Neural cell (in vitro differentiated cells): ENCODE data around the gene LRRC1. TPM values are rescaled to one million over a fixed set of nuclear protein-coding genes. Genes with fewer than 3 reads are reported as not detected.

Source experiments
- H2AFZ ChIP-seq: fragments of 200-600, 300-800 bp; sonication (generic), shearing (Covaris generic); 2 replicates; pipeline ENCODE4 v1.6.0; 2014; ENCODE audit warnings: low read depth, mild to moderate bottlenecking, antibody characterized with exemption, low read length, moderate library complexity
- H3F3A ChIP-seq: fragments of 200-600 bp; shearing (Covaris generic); 2 replicates; pipeline ENCODE4 v1.6.1; 2016; ENCODE audit warnings: mild to moderate bottlenecking, moderate library complexity, mixed read lengths, antibody characterized with exemption, low read length; ENCODE audit not compliant: insufficient read depth, poor library complexity, severe bottlenecking
- H3K27ac ChIP-seq: fragments of 200-600, 300-800 bp; sonication (generic), shearing (Covaris generic); 2 replicates; pipeline ENCODE4 v1.5.1; 2014; ENCODE audit warnings: mild to moderate bottlenecking, low read length, moderate library complexity
- H3K27me3 ChIP-seq: fragments of 300-800, 200-600 bp; sonication (generic), shearing (Covaris generic); 2 replicates; pipeline ENCODE4 v1.6.0; 2014; ENCODE audit warnings: mild to moderate bottlenecking, low read depth, low read length, moderate library complexity; ENCODE audit not compliant: insufficient read depth
- H3K36me3 ChIP-seq: fragments of 300-800, 200-600 bp; sonication (generic), shearing (Covaris generic); 2 replicates; pipeline ENCODE4 v1.5.1; 2014; ENCODE audit warnings: mild to moderate bottlenecking, antibody characterized with exemption, low read length, moderate library complexity; ENCODE audit not compliant: insufficient read depth
- H3K4me2 ChIP-seq: fragments of 300-800, 200-600 bp; sonication (generic), shearing (Covaris generic); 2 replicates; pipeline ENCODE4 v1.6.0; 2014; ENCODE audit warnings: mild to moderate bottlenecking, low read length
- H3K4me3 ChIP-seq: fragments of 300-800, 200-600 bp; sonication (generic), shearing (Covaris generic); 2 replicates; pipeline ENCODE4 v1.5.1; 2014; ENCODE audit warnings: mild to moderate bottlenecking, low read length, moderate library complexity
- H3K79me2 ChIP-seq: fragments of 200-600 bp; shearing (Covaris generic); replicated peaks from 2 replicates; pipeline ENCODE4 v1.6.0; 2014; ENCODE audit warnings: mild to moderate bottlenecking, low read length, moderate library complexity; ENCODE audit not compliant: insufficient read depth
- H3K9ac ChIP-seq: fragments of 300-800, 200-600 bp; sonication (generic), shearing (Covaris generic); 2 replicates; pipeline ENCODE4 v1.6.1; 2016; ENCODE audit warnings: mild to moderate bottlenecking, low read length, mixed read lengths
- H3K9me2 ChIP-seq: fragments of 200-600 bp; shearing (Covaris generic); 2 replicates; pipeline ENCODE4 v1.6.1; 2016; ENCODE audit warnings: mild to moderate bottlenecking, low read length, mixed read lengths; ENCODE audit not compliant: insufficient read depth
- H3K9me3 ChIP-seq: fragments of 200-600, 300-800 bp; sonication (generic), shearing (Covaris generic); 2 replicates; pipeline ENCODE4 v1.6.1; 2016; ENCODE audit warnings: mild to moderate bottlenecking, mixed run types, low read length, moderate library complexity, mixed read lengths
- H4K20me1 ChIP-seq: fragments of 200-600 bp; shearing (Covaris generic); 2 replicates; pipeline ENCODE4 v1.6.1; 2016; ENCODE audit warnings: mild to moderate bottlenecking, mixed run types; ENCODE audit not compliant: insufficient read depth
- EP300 ChIP-seq: fragments of 450-650 bp; conservative IDR thresholded peaks from 2 replicates; pipeline ENCODE4 v1.6.1; 2014; ENCODE audit warnings: antibody characterized with exemption, mild to moderate bottlenecking, moderate library complexity; ENCODE audit not compliant: poor library complexity, severe bottlenecking
- EZH2 ChIP-seq: fragments of 200-600, 300-800 bp; shearing (Covaris generic), sonication (generic); IDR thresholded peaks from 2 replicates; pipeline ENCODE4 v1.6.1; 2014; ENCODE audit warnings: antibody characterized with exemption, low read length, borderline replicate concordance, mild to moderate bottlenecking; ENCODE audit not compliant: insufficient read depth, poor library complexity, severe bottlenecking
- MXI1 ChIP-seq: fragments of 450-650 bp; conservative IDR thresholded peaks from 2 replicates; pipeline ENCODE4 v1.6.1; 2014; ENCODE audit warnings: antibody characterized with exemption, mild to moderate bottlenecking; ENCODE audit not compliant: poor library complexity, severe bottlenecking
- POLR2AphosphoS5 ChIP-seq: IDR thresholded peaks from 2 replicates; pipeline ENCODE4 v1.6.1; 2012
- RAD21 ChIP-seq: fragments of 450-650 bp; conservative IDR thresholded peaks from 2 replicates; pipeline ENCODE4 v1.6.1; 2014; ENCODE audit warnings: antibody characterized with exemption, mild to moderate bottlenecking, moderate library complexity
- SMC3 ChIP-seq: fragments of 450-650 bp; conservative IDR thresholded peaks from 2 replicates; pipeline ENCODE4 v1.6.1; 2014; ENCODE audit warnings: antibody characterized with exemption, mild to moderate bottlenecking, moderate library complexity; ENCODE audit not compliant: poor library complexity
- TAF1 ChIP-seq: IDR thresholded peaks from 2 replicates; pipeline ENCODE4 v1.6.1; 2012; ENCODE audit warnings: low read depth
- polyA plus RNA-seq: library from polyadenylated mRNA; depleted of rRNA; stranded (reverse); fragments of >200 nt; gene quantifications from 2 replicates; pipeline ENCODE4 v1.2.3, GENCODE V29; 2014
- TF ChIP-seq, protein P1 (sequence below): fragments of 450-650 bp; IDR thresholded peaks from 2 replicates; pipeline ENCODE4 v1.5.1; 2014; ENCODE audit warnings: antibody characterized with exemption, mild to moderate bottlenecking, moderate library complexity; ENCODE audit not compliant: poor library complexity, severe bottlenecking
- TF ChIP-seq, protein P2 (sequence below): IDR thresholded peaks from 2 replicates; pipeline ENCODE4 v1.6.1; 2012; ENCODE audit warnings: borderline replicate concordance

LRRC1 gene
- polyA plus RNA-seq, 1 donor from 2014 or later = 21.2 TPM

DNA sequence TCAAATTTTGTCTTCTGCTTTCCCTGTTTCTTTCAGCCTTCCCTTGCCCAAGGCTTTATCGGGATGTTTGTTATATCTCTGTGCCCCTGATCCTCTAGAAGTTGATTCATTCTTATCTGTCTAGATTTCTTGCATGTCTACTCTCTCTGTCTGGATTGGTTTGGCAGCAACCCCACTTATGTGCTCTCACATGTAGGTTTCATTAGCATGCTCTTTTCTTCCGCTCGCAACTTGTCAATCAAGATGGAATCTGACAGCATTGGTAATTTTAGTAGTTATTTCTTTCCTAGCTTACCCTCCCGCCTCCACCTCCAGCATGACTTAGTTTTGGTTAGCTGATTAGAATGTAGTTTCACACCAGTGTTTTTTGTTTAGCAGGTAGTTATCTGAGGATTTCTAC lies 39.3 kb downstream of the LRRC1 start (continued):
- TF ChIP-seq EZH2 (no peak), POLR2AphosphoS5 (peak; percentile 73), MXI1 (no peak)

DNA sequence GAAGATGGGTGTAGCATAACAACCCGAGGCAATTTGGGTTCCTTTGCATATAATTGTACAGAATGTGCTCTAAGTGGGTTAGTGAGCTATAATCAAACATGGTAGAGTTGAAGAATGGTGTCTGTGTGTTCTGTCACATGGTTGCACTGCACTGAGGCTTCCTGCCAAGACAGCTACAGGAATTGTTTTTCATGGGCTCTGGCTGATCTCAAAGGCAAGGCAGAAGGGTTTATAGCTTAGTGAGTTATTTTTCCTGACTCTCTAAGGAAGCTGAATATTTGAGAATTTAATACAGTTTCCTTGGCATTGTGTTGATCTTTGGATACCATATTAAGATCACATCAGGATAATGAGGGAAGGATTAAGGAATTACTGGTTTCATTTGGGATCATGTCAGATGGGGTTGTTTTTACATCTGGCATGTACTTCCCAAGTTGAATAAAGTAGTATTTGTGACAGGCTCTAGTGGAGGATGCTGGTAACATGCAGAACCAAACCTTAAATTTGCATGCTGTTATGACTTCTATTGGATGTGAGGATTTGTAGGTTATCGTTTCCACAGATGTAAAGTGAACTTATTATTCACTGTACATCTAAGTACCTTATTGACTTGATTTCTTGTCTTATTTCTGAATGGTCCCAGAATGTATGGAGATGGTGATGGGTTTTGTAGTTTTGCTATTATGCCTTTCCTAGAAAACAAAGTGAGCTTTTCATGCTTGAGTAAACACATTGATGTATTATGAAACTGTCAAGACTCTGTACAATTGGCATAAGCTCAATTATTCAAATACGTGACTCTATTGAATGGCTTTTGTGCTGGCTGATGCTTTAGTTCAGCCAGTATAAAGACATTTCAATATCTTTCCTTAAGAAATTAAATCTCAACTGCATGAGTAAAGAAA lies 43.3 kb downstream of the LRRC1 start:
- H3K27ac ChIP-seq = peak overlapping the region; percentile 90
- peak overlapping the region; percentile 22 for H3K4me2 ChIP-seq
- no peaks in the 10 kb centered on the region for H3K9me2 ChIP-seq
- TF ChIP-seq EZH2 (no peak), EP300 (no peak), TAF1 (no peak), RAD21 (no peak), POLR2AphosphoS5 (peak; percentile 46), SMC3 (peak; percentile 25), MXI1 (no peak)
- TF ChIP-seq, protein P1, sequence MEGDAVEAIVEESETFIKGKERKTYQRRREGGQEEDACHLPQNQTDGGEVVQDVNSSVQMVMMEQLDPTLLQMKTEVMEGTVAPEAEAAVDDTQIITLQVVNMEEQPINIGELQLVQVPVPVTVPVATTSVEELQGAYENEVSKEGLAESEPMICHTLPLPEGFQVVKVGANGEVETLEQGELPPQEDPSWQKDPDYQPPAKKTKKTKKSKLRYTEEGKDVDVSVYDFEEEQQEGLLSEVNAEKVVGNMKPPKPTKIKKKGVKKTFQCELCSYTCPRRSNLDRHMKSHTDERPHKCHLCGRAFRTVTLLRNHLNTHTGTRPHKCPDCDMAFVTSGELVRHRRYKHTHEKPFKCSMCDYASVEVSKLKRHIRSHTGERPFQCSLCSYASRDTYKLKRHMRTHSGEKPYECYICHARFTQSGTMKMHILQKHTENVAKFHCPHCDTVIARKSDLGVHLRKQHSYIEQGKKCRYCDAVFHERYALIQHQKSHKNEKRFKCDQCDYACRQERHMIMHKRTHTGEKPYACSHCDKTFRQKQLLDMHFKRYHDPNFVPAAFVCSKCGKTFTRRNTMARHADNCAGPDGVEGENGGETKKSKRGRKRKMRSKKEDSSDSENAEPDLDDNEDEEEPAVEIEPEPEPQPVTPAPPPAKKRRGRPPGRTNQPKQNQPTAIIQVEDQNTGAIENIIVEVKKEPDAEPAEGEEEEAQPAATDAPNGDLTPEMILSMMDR = peak; percentile 56
- TF ChIP-seq, protein P2, sequence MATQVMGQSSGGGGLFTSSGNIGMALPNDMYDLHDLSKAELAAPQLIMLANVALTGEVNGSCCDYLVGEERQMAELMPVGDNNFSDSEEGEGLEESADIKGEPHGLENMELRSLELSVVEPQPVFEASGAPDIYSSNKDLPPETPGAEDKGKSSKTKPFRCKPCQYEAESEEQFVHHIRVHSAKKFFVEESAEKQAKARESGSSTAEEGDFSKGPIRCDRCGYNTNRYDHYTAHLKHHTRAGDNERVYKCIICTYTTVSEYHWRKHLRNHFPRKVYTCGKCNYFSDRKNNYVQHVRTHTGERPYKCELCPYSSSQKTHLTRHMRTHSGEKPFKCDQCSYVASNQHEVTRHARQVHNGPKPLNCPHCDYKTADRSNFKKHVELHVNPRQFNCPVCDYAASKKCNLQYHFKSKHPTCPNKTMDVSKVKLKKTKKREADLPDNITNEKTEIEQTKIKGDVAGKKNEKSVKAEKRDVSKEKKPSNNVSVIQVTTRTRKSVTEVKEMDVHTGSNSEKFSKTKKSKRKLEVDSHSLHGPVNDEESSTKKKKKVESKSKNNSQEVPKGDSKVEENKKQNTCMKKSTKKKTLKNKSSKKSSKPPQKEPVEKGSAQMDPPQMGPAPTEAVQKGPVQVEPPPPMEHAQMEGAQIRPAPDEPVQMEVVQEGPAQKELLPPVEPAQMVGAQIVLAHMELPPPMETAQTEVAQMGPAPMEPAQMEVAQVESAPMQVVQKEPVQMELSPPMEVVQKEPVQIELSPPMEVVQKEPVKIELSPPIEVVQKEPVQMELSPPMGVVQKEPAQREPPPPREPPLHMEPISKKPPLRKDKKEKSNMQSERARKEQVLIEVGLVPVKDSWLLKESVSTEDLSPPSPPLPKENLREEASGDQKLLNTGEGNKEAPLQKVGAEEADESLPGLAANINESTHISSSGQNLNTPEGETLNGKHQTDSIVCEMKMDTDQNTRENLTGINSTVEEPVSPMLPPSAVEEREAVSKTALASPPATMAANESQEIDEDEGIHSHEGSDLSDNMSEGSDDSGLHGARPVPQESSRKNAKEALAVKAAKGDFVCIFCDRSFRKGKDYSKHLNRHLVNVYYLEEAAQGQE = no peak
- H3K9me3 ChIP-seq = no peaks in the 10 kb centered on the region
- peak overlapping the region; percentile 51 for H3K4me3 ChIP-seq
- H3K9ac ChIP-seq = peak overlapping the region; percentile 43
- peaks cover 16% of the 10 kb centered on the region for H3K79me2 ChIP-seq
- H3K27me3 ChIP-seq = no peaks in the 10 kb centered on the region
- H4K20me1 ChIP-seq = no peaks in the 10 kb centered on the region
- no peaks in the 10 kb centered on the region for H3K36me3 ChIP-seq
- peaks cover 7% of the 10 kb centered on the region for H3F3A ChIP-seq
- no peak overlapping the region for H2AFZ ChIP-seq

DNA sequence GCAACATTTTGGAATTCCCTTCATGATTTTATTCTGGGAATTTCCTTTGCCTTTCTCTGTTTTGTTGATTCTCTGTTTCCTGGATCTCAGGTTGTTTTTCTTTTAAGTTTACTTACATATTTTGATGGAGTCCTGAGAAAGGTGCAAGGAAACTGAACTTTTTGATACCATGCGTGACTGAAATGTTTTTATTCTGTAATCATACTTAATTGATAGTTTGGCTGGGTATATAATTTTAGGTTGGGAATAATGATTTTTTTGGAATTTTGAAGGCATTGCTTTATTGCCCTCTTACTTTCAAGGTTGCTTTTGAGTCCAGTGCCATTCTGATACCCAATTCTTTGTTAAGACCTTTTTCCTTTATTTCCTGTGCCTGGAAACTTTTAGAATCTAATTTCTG lies 45.2 kb downstream of the LRRC1 start:
- no peak overlapping the region for H3K4me2 ChIP-seq
- H3K36me3 ChIP-seq = no peaks in the 10 kb centered on the region
- peaks cover 23% of the 10 kb centered on the region for H3K79me2 ChIP-seq
- no peaks in the 10 kb centered on the region for H3F3A ChIP-seq
- H2AFZ ChIP-seq = no peak overlapping the region
- no peaks in the 10 kb centered on the region for H3K27me3 ChIP-seq
- H4K20me1 ChIP-seq = no peaks in the 10 kb centered on the region
- H3K4me3 ChIP-seq = no peak overlapping the region
- H3K9me3 ChIP-seq = no peaks in the 10 kb centered on the region
- no peak overlapping the region for H3K9ac ChIP-seq
- TF ChIP-seq TAF1 = no peak
- TF ChIP-seq POLR2AphosphoS5 = no peak
- no peak for TF ChIP-seq MXI1
- TF ChIP-seq, protein P2 = no peak
- TF ChIP-seq EP300 = no peak
- no peak for TF ChIP-seq EZH2
- no peaks in the 10 kb centered on the region for H3K9me2 ChIP-seq
- peak overlapping the region; percentile 90 for H3K27ac ChIP-seq
